ENCODE measurements around the gene LRRC32.

The LRRC32 gene

DNA sequence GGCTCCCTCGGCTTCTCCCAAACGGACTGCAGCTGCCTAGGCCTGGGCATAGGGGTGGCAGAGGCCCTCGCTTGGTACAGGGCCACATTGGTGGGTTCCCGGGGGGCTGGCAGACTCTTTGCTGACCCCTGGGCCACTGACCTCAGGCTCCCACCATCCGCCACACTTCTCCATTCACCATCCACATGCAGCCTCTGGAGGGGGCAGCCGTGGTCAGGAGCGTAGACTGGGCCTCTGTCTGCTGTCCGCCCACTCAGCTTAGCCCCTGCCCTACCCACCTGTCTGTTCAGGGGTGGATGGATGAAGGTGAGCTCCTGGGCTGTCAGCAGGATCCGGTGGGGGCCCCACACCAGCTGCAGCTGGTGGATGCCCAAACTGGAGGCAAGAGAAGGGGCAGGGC lies 45.7 kb upstream of the LRRC32 start:
- H3K27me3 Mint-ChIP-seq (ENCODE audit: low read depth), result peaks cover 23% of the 10 kb centered on the region
- H3K9me3 Mint-ChIP-seq, result no peaks in the 10 kb centered on the region
- TF ChIP-seq, protein P1, sequence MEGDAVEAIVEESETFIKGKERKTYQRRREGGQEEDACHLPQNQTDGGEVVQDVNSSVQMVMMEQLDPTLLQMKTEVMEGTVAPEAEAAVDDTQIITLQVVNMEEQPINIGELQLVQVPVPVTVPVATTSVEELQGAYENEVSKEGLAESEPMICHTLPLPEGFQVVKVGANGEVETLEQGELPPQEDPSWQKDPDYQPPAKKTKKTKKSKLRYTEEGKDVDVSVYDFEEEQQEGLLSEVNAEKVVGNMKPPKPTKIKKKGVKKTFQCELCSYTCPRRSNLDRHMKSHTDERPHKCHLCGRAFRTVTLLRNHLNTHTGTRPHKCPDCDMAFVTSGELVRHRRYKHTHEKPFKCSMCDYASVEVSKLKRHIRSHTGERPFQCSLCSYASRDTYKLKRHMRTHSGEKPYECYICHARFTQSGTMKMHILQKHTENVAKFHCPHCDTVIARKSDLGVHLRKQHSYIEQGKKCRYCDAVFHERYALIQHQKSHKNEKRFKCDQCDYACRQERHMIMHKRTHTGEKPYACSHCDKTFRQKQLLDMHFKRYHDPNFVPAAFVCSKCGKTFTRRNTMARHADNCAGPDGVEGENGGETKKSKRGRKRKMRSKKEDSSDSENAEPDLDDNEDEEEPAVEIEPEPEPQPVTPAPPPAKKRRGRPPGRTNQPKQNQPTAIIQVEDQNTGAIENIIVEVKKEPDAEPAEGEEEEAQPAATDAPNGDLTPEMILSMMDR (IDR thresholded peaks at IDR 0.05; ENCODE audit: unreplicated experiment in 3 of 3), result no peak
- no peak overlapping the region for H3K27ac Mint-ChIP-seq
- H3K36me3 Mint-ChIP-seq (ENCODE audit: low read depth), result no peaks in the 10 kb centered on the region
- peaks cover 1% of the 10 kb centered on the region for H3K4me1 Mint-ChIP-seq
- H3K4me3 Mint-ChIP-seq, result no peak overlapping the region

DNA sequence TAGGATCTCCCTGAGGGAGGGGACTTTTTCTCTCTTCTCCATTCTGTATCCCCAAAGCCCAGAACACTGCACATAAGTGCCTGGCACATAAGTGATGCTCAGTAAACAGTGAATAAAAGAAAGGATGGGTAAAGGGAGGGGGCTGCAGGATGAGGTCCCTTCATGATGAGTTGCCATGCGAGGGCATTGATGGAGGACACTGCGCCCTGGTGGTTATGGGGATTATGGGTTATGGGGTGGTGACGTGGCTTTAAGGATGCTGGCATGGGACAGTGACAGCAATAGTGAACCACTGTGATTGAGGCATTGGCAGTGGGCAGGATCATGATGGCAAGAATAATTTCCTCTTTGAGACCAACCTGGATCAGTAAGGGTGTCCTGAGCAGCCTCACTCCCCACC lies 43.9 kb upstream of the LRRC32 start:
- no peak overlapping the region for H3K4me3 Mint-ChIP-seq
- TF ChIP-seq, protein P1 (IDR thresholded peaks at IDR 0.05; ENCODE audit: unreplicated experiment in 3 of 3), result no peak
- H3K27ac Mint-ChIP-seq, result no peak overlapping the region
- peaks cover 19% of the 10 kb centered on the region for H3K27me3 Mint-ChIP-seq (ENCODE audit: low read depth)
- H3K4me1 Mint-ChIP-seq, result peaks cover 13% of the 10 kb centered on the region
- no peaks in the 10 kb centered on the region for H3K36me3 Mint-ChIP-seq (ENCODE audit: low read depth)
- no peaks in the 10 kb centered on the region for H3K9me3 Mint-ChIP-seq

DNA sequence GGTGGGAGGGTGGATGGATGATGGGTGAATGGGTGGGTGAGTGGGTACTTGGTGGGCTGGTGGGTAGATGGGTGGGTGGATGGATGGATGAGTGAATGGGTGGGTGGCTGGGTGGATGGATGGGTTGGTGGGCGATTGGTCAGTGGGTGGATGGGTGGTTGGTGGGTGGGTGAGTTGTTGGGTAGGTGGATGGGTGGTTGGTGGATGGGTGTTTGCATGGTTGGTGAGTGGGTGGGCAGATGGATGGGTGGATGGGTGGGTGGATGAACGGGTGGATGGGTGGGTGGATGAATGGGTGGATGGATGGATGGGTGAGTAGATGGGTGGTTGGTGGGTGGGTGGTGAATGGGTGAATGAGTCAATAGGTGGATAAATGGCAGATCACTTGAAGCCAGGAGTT lies 43.0 kb upstream of the LRRC32 start:
- H3K27ac Mint-ChIP-seq, result no peak overlapping the region

DNA sequence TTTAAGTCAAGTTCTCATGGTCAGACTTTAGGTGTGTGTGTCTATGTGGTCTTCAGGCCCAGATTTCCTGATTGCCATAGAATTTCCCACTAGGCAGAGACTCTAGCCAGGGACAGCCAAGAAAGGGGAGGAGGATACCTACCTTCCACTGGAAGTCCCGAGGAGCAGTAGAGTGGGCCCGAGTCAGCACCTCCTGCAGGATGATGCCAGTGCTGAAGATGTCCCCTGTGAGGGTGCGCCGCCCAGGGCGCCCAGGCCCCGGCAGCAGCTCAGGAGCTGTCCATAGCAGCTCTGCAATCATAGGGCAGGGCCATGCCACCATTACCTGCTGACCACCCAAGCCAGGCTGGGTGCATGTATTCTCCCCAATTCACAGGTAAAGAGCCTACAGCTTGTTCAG lies 41.6 kb upstream of the LRRC32 start:
- H3K9me3 Mint-ChIP-seq, result no peaks in the 10 kb centered on the region
- no peak overlapping the region for H3K4me3 Mint-ChIP-seq
- H3K27ac Mint-ChIP-seq, result no peak overlapping the region
- TF ChIP-seq, protein P1 (IDR thresholded peaks at IDR 0.05; ENCODE audit: unreplicated experiment in 3 of 3), result no peak
- H3K36me3 Mint-ChIP-seq (ENCODE audit: low read depth), result no peaks in the 10 kb centered on the region
- H3K27me3 Mint-ChIP-seq (ENCODE audit: low read depth), result peaks cover 19% of the 10 kb centered on the region
- H3K4me1 Mint-ChIP-seq, result peaks cover 13% of the 10 kb centered on the region

More for the DNA sequence above, 43.0 kb upstream of the LRRC32 start:
- Mint-ChIP-seq H3K36me3 (ENCODE audit: low read depth) (no peaks in the 10 kb centered on the region), H3K9me3 (no peaks in the 10 kb centered on the region), H3K4me3 (no peak overlapping the region), H3K27me3 (ENCODE audit: low read depth) (peaks cover 19% of the 10 kb centered on the region), H3K4me1 (peaks cover 13% of the 10 kb centered on the region)
- TF ChIP-seq, protein P1 (IDR thresholded peaks at IDR 0.05; ENCODE audit: unreplicated experiment in 3 of 3), result no peak

DNA sequence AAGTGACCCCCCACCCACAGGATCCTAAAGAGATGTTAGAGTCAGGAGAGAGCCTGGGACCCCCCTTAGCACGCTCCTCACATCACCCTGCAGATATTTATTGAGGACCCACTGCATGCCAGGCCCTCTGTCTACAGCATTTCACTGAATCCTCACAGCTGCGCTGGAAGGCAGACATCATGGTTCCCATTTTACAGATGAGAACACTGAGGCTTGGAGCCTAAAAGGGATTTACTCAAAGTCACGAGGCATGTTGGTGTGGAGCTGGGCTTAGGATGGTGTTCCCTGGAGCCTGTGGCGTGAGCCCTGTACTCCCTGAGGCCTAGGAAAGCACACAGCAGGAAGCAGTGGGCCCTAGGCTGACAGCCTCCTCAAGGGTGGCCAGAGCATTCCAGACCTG lies 39.2 kb upstream of the LRRC32 start:
- Mint-ChIP-seq H3K4me1 (peaks cover 13% of the 10 kb centered on the region), H3K27me3 (ENCODE audit: low read depth) (peaks cover 11% of the 10 kb centered on the region), H3K9me3 (peaks cover 6% of the 10 kb centered on the region), H3K4me3 (no peak overlapping the region), H3K36me3 (ENCODE audit: low read depth) (no peaks in the 10 kb centered on the region), H3K27ac (no peak overlapping the region)
- TF ChIP-seq, protein P1 (IDR thresholded peaks at IDR 0.05; ENCODE audit: unreplicated experiment in 3 of 3), result no peak

DNA sequence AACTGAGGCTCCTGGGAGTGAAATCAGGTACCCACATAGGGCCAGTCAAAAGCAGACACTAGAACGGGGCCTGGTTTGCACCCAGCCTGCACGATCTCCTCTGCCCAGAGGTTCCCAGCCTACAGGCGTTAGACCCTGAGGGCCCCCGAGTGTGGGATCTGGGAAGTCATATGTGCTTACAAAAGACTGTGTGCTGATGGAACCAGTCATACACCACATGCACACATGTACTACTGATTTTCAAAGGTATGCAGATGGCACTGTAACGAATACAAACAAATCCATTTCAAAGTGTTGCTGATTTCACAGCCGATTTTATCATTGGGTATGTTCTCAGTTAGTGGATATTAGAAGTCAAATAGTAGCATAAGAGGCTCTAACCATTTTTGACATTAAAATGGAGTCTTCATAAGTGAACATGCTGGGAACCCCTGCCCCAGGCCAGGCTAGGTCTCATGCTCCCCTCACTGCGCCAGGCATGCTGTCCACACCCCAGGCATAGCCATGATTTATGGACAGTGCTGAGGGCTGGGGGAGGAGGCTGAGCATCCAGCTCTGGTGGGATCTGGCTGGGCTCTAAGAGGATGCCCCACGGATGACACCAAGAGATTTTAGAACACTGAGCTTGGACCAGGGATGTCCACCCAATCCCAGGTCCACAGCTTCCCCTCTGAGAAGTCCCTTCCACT lies 38.6 kb upstream of the LRRC32 start:
- Mint-ChIP-seq H3K9me3 (peaks cover 9% of the 10 kb centered on the region), H3K4me3 (no peak overlapping the region), H3K4me1 (peaks cover 13% of the 10 kb centered on the region), H3K27me3 (ENCODE audit: low read depth) (peaks cover 13% of the 10 kb centered on the region), H3K27ac (no peak overlapping the region), H3K36me3 (ENCODE audit: low read depth) (no peaks in the 10 kb centered on the region)
- TF ChIP-seq, protein P1 (IDR thresholded peaks at IDR 0.05; ENCODE audit: unreplicated experiment in 3 of 3), result no peak

Data from nephron (organoid).